DMS 273 treated with DMSO at 0.1 percent for 48 hours (cell line): Measurements from ENCODE around the gene MAMDC2.
"Not testable (repeated sequence)": the region's sequence is repeated elsewhere in the genome, so short reads cannot be mapped to it uniquely, and the experiment has no call there.

ENCODE experiments used
- DNase-seq: peaks from one replicate; lab custom pipeline; 2025; lab: John Stamatoyannopoulos, UW

MAMDC2 gene

DNA sequence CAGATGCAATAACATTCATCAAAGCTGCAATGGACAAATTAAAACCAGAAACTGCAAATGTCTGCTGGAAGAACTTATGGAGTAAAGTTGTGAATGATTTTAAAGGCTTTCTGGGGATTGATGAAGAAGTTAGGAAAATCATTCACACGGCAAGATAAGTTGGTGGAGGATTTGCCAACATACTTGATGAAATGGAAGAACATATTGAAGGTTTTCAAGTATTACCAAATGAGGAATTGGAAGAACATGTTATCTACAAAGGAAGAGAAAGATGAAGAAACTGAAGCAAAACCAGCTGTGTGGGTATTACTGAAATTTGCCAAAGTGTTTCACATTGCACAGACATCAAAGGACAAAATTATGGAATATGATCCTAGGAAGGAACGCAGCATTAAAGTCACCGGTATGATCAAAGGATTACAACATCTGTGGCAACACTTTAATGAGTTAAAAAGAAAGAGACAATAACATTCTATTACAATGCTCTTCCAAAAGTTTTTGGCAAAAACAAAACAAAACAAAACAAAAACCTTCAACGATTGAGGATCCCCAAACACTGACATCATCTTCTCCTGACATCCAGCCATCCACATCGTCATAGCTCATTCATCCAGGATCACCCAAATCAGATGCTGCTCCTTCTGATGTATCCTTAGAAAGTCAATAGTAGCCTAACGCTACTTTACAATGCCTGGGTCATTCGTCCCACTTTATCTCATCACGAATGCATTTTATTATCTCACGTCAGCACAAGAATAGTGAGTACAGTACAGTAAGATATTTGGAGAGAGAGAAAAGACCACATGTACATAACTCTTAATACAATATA, 153.8 kb downstream of the MAMDC2 start:
- no peak for DNase-seq

GRCh38 chr9:70204743-70205142, 161.1 kb downstream of the MAMDC2 start:
- DNase-seq: not testable (repeated sequence)

DNA sequence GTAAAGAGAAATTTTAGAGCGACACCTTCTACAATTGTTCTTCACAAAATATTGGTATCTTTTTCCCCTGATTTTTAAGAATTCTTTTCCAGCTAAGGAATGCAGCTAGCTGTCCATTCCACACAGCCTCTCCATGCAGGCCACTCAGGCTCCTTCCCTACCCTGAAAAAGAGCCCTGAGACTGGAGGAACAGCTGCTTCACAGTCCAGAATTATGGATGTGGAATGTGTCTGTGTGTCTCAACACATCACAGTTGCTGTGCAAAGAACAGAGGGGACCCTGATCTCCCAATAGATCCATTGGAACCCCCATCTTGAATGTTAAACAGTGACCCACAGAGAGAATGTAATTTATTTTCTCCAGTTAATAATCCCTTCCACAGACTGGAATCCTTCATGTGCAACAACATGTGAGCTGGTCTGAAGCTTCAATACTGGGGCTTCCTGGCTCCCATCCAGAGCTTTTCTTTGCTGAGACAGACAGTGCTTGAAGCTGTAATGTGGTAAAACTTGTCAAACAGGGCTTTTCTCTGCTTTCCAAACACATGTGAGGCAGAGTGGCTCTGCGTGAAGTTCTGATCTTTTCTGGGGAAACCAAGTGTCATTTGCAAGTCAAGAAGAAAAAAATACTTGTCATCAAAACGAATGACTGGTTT, 161.8 kb downstream of the MAMDC2 start:
- DNase-seq: no peak

DNA sequence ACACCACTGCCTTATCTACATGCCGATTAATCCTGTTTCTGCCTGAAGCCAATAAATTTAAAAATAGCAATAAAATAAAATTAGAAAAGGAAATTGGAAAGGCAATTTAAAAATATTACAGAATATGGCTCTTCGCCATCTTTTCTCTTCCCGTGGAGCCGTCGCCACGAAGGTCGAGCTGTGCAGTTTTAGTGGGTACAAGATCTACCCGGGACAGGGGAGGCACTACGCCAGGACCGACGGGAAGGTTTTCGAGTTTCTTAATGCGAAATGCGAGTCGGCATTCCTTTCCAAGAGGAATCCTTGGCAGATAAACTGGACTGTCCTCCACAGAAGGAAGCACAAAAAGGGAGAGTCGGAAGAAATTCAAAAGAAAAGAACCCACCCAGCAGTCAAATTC, 173.4 kb downstream of the MAMDC2 start:
- DNase-seq: no peak

DNA sequence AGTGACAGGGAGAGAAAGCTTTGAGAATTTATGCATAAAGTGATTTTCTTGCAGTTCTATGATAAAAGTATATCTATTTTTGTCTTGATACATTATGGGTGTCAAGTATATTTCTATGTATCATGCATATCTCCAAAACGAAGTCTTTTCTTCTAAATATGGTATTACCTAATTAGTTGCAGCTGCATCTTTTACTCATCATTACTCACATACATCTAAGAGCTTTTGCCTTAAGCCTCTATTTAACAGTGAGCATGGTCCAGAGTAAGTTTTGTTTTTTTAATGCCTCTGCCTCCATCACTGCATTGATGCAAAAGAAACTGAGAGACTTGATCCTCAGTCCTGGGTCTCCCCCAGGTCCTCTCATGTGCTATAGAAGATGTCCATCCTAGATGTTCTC, 175.1 kb downstream of the MAMDC2 start:
- DNase-seq: no peak

DNA sequence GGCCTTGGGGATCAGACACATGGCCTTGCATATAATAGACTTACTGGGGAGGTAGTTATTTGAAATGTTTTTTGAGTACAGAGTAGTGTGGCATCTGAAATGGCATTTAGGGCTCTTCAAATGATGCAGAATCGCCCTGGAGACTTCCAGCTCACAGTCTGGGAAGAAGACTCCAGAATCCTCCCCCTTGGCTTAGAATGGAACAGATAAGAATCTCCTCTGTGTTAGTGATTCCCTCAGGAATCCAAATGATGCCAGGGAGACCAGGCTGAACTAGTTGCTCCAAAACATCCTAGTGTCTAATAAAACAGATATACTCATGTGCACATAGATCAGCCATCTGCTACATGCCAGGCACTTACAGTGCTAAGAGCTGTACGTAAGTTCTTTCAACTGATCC, 176.6 kb downstream of the MAMDC2 start:
- DNase-seq: no peak

DNA sequence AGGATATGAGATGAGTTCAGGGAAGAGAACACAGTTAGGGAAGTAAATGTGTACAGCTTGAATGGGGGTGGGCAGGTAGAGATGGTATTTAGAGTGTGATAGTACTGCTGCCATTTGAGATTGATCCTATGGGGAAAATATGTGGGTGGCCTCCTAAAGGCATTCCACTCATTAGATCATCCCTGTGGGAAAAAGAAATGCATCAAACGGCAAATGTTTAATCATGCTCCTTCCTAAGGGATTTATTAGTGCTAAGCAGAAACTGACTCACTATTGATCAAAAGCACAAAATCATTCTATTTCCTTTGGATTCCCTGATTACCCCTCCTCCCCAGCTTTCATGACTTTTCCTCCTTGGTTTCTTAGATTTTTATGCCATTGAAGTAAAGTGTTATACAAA, 178.7 kb downstream of the MAMDC2 start:
- DNase-seq: no peak

DNA sequence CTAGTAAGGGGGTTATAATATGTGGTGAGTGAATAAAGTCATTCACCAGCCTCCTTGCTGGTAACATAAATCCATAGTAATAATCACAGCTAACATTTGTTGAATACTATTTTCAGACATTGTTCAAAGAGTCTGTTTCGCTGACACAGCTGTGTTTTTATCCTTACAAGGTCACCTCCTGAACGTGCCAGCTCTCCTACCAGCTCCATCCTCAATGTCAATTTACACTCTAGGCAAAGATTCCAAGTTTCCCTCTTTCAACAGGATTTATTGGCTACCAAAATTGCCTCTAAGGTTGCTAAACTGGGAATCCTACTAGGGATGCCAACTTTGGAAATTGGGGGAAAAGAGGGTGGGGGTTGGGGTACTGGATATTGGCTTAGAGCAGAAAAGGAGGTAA, 184.5 kb downstream of the MAMDC2 start:
- DNase-seq: no peak

DNA sequence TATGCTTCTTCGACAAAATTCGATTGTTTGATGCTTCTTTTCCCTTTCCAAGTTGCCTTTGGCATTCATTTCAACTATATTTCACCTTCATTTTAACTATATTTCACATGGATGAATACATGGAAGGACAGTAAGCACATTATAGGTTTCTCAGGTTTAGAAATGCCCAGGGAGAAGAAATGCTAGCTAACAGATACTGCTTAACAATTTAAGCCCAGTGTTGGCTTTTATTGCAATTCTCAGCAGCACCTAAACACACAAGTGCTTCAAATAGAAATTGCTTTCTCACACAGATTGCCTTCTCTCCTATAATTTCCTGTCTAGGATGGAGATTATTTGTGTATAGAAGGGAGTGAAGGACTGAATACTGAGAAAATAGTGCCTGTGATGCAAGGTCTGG, 185.0 kb downstream of the MAMDC2 start:
- DNase-seq: no peak

DNA sequence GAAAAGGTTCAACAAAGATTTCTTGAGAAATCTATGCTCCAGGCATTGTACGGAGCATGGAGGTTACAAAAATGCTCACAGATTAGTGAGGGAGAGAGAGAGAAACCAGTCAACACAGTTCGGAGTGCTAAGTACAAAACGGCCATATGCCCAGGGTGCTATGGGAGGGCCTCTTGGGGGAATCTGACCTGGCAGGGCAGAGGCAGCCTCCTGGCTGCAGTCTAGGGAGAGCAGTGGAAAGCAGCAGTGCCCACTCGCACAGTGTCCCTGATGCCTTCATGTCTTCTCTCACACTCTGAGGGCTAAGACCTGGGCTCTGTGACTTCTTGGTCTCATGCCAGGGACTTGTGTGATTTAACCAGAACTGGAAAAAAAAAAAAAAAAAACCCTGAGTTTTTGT, 185.4 kb downstream of the MAMDC2 start:
- no peak for DNase-seq

GRCh38 chr9:70229579-70229978, 185.9 kb downstream of the MAMDC2 start:
- DNase-seq: no peak

DNA sequence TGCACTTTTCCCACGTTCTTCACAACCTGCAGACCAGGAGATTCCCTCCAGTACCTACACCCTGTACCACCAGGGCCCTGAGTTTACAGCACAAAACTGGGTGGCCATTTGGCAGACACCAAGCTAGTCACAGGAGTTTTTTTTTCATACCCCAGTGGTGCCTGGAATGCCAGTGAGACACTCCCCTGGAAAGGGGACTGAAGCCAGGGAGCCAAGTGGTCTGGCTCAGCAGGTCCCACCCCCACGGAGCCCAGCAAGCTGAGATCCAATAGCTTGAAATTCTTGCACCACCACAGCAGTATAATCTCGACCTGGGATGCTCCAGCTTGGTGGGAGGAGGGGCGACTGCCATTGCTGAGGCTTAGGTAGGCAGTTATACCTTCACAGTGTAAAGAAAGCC, 188.8 kb downstream of the MAMDC2 start:
- DNase-seq: no peak

GRCh38 chr9:70234208-70234607, 190.6 kb downstream of the MAMDC2 start:
- DNase-seq: not testable (repeated sequence)

DNA sequence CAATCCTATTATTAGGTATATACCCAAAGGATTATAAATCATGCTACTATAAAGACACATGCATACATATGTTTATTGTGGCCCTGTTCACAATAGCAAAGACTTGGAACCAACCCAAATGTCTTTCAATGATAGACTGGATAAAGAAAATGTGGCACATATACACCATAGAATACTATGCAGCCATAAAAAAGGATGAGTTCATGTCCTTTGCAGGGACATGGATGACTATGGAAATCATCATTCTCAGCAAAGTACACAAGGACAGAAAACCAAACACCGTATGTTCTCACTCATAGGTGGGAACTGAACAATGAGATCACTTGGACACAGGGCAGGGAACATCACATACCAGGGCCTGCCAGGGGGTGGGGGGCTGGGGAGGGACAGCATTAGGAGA, 202.3 kb downstream of the MAMDC2 start:
- DNase-seq: not testable (repeated sequence)

- no peak for DNase-seq
Measured at GRCh38 chr9:70250221-70250620, 206.6 kb downstream of the MAMDC2 start.

- no peak for DNase-seq
Measured at GRCh38 chr9:70255486-70255885, 211.8 kb downstream of the MAMDC2 start.

DNA sequence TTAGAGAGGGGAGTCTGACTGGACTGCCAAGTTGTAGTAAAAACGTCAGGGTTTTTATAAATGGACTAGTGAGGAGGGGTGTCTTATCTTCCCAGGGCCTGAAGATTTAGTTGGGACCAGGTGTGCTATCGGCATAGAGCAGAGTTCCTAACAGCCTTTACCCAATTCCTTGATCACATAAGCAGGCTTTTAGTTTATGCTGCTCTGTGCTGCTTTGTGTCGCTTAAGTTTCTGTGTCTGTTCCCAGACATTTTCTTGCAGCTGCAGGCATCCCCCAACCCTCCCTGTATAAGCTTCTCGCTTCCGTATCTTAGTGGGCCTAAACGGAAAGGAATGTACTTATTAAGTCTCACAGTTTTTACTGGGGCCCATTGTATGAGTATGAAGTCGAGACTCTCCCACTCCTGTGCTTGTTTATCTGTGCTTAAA, 212.5 kb downstream of the MAMDC2 start:
- no peak for DNase-seq

DNA sequence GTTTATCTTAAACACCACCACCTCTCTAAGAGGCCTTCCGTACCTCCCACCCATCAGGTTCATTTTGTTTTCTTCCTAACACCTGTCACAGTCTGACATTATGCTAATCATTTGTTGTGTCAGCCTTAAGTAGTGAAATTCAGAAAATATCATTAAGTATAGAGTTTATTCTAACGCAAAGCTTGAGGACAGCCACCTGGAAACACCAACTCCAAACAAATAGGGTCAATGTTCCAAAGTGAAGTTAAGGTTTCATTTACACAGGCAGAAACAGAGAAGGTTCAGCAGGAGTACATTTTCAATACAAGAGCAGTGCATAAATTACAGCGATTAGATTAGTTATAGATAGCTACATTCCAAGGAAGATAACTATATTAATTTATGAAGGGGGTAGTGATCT, 213.9 kb downstream of the MAMDC2 start:
- DNase-seq: no peak

GRCh38 chr9:70257991-70258691, 214.5 kb downstream of the MAMDC2 start:
- no peak for DNase-seq

DNA sequence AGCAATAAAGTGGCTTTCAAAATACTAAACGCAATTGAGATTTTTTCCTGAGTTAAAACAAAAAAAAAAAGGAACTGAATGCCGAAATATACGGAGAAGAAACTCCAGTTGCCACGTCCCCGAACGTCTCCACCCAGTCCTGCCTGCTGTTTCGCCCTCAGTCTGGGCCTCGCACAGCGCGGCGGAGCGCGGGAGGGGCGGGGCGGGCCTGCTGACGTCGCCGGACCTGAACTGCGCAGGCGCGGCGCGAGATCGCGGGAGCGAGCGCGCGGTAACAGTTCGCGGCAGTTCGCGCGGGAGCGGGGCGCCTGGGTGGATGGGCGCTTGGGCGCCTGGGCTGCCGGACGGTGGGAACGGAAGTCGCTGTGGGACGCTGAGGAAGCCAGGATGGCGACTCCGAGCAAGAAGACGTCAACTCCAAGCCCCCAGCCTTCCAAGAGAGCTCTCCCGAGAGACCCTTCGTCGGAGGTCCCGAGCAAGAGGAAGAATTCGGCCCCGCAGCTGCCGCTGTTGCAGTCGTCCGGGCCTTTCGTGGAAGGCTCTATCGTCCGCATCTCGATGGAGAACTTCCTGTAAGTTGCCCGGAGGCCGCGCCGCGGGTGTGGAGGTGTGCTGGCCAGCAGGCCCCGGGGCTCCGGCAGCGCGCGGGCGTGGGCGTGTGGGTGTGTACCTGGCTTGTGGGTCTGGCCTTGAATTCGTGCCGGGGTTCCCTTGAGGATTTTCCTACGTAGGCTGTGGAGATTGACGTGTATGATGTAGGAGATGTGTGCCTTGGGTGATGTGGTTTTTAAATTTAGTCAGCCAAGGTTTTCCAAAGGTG, 215.3 kb downstream of the MAMDC2 start, which contains the start of gene SMC5:
TSS of gene SMC5 (plus strand) at position 287 of the 820 bp plus-strand sequence. CDS start at position 388, 101 bp downstream.
- peak; percentile 75 for DNase-seq

GRCh38 chr9:70259512-70259802, 215.8 kb downstream of the MAMDC2 start:
- no peak for DNase-seq

DNA sequence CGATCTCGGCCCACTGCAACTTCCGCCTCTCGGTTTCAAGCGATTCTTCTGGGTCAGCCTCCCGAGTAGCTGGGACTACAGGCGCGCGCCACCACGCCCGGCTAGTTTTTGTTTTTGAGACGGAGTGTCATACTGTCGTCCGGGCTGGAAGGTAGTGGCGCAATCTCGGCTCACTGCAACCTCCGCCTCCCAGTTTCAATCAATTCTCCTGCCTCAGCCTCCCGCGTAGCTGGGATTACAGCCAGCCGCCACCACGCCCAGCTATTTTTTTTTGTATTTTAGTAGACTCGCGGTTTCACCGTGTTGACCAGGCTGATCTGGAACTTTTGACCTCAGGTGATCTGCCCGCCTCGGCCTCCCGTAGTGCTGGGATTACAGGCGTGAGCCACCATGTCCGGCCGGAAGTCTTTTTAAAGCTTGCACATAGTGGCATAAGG, 216.4 kb downstream of the MAMDC2 start:
- no peak for DNase-seq
